DMS153 treated with DMSO at 0.1 percent for 48 hours (cell line): Measurements from ENCODE around the gene COL23A1.
"Not testable (repeated sequence)": the region's sequence is repeated elsewhere in the genome, so short reads cannot be mapped to it uniquely, and the experiment has no call there.

Experiments used
- DNase-seq: peaks from one replicate; lab custom pipeline; 2025; ENCODE audit not compliant: unreplicated experiment; lab: John Stamatoyannopoulos, UW

The COL23A1 gene

DNA sequence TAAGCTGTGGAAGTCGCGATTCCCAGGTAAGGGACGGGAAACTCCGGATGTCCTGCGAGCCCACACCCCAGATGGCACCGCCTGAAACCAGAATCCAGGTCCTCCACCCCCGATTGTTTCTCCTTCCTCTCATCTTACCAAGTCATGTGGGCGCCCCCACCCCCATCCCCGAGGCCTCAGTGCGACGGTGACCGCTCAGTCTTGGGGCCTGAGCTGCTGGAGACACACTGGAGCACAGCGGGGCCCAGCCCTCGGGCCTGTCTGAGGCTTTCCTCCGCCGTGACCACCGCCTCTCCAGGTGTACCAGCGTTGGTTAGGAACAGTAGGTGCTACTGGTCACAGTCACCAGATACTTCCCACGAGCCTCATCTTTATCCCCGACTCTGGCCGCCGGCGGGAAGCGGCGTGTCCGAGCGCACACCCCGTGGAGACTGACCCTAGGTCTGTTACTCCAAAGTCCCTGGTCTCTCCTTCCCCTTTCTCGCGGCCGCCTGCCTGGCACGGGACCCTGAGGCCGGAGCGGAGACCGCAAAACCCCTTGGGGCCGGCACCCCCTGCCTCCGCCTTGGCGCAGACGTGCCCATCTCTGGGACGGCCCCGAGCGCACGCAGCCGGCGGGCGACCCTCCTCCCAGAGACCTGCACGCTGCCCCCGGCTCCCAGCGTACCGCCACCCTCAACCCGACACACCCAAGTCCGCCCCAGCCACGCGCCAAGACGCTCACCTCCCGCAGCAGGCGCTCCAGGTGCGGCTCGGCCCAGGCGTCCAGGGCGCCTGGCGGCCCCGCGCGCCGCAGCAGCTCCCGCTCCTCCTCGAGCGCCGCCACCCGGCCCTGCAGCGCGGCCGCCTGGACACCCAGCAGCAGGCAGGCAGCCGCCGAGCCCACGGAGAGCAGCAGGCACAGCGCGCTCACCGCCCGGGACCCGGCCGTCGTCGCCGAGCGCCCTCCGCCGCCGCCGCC is 733 bp downstream of the COL23A1 start:
- DNase-seq, result no peak

DNA sequence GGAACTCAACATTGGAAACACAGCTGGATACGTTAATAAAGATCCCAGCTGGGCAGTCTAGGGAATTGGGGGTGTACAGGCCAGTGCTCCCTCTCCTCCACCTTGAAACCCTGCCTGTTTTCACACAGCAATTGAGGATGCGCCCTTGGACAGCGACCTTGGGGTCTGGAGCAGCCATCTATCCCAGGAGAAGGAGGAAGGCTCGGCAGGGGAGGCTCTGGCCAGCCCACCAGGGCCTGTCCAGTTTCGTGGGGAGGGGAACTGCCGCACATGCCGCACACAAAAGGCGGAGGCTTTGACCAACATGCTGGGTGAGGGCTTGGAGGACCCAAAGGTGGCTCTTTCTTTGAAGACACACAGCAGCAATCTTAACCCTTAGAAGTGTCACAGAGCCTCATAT is 1.4 kb downstream of the COL23A1 start:
- no peak for DNase-seq

DNA sequence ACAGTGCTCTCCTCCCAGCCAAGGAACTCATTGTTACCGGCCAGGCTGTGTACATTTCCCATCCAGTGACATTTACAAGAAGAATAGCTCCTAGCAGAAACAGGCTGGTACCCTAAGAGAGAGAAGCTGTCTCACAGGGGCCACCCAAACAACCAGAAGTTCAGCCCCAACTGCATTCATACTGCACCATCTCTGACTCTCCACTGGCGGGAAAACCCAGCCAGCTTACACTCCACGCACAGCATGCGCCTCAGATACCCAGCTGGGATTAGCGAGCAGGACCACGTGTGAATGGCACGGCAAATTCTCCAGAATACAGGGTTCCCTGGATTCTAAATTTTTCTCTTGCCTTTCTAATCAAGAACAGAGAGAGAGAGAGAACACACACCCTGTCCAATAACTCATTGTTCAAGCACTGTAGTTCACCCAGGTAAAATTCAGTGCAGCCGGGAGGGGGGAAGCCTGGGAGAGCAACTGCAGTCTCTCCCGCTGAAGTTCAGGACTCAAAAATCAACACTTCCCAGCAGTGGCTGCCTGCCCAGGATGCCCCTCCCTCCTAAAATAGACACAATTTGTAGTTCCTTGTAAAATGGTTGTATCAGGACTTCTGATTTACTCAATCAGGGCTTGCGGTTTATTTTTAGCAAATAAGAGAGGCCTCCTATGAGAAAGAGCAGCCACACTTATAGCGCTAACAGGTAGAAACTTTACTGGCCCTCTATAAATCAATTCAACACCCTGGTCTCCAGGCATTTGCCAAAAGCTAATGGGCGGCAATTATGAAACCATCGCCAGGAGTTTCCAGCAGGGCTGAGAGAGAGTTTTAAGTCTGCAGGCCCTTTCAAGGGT is 2.2 kb downstream of the COL23A1 start:
- DNase-seq, result no peak

DNA sequence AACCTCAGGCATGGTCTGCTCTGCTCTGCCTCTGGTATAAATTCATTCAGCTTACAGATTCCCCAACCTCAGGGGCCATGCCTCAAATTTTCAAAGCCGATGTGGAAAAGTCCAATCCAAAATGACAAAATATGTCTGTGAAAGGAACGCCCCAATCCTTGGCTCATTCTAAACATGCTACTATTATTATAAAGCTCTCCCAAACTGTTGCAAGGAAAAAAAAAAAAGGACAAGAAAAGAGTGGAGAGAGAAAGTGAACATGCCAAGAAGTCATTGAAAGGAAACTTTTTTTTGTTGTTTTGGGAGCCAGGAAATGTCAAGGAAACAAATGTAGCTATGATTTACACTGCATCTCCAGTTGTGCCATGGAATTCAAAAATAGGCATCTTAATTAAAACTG is 3.8 kb downstream of the COL23A1 start:
- DNase-seq, result no peak

DNA sequence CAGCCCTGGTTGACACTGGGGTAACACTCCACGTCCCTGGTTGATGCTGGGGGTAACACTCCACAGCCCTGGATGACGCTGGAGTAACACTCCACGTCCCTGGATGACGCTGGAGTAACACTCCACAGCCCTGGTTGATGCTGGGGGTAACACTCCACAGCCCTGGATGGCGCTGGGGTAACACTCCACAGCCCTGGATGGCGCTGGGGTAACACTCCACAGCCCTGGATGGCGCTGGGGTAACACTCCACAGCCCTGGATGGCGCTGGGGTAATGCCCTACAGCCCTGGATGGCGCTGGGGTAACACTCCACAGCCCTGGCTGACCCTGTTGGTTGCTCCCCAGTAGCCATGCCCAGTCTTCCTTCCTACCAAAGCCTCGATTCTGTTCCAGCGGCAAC is 4.8 kb downstream of the COL23A1 start:
- DNase-seq, result not testable (repeated sequence)

DNA sequence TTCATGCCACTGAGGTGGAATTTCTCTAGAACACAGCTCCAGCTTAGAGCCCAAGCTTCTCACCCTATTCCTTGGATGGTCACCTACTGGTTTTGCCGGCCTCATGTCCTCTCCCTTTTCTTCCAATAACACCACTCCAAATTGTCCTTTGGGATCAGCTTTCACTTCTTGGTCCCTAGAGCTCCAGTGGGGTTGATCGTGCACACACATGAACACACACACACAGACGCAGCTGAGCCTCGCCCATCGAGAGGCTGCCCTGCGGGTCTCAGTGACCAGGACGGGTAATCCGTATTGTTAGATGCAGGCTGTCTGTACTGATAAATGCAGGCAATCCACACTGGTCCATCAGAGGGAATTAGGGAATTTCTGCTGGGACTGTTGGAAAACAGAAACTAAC is 6.9 kb downstream of the COL23A1 start:
- DNase-seq, result no peak

DNA sequence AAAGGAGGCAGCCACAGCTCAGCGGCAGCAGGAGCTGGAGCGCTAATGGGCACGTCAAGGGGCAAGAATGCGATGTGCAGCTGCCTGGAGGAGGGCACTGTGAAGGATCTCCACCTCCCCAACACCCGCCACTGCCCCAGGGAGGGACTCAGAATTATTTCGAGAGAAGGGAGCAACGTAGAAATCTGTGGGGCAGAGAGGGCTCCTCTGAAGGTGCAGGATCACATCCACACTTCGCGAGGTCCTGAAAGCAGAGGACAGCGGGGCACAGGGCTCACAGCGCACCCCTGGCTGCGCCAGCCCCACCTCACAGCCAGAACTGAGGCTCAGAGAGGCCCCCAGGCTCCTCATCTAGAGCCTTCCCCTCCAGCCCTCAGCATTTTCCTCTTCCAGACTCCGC is 7.9 kb downstream of the COL23A1 start:
- no peak for DNase-seq

DNA sequence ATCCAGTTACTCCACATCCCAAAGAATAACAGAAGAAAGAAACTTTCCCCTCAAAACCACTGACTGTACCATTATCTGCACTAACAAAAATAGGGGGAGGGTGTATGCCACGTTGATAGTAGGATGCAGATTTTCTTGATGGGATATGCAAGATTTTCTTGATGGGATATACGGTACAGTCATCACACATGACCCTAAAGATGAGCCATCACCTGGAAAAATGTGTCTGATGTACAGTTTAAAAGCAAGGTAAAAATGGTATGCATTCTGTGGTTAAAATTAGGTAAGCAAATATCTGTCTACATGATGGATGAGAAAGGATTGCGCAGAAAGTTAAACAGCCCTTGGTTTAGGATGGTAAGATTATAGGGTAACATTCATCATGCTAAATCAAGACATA is 8.6 kb downstream of the COL23A1 start:
- no peak for DNase-seq

DNA sequence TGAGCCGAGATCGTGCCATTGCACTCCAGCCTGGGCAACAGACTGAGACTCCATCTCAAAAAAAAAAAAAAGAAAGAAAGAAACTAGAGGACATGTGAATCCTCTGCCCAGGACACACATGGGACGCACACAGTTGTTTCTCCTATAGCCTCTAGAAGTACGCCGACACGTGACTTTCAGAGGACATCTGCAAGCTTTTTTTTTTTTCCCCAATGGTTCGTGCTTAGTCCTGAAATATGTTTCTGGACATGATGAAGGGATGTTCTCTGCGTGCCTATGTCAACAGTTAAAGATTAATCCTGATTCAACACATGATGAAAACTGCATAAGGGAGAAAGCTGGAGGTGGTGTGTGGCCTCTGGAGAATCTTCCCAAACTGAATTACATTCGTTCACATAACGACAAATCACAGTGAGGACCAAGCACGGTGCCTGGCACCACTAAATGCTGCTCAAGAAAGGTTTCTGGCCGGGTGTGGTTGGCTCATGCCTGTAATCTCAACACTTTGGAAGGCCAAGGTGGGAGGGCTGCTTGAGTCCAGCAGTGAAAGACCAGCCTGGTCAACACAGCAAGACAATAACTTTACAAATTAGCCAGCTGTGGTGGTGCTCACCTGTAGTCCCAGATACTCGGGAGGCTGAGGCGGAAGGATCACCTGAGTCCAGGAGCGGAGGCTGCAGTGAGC is 9.8 kb downstream of the COL23A1 start:
- no peak for DNase-seq

DNA sequence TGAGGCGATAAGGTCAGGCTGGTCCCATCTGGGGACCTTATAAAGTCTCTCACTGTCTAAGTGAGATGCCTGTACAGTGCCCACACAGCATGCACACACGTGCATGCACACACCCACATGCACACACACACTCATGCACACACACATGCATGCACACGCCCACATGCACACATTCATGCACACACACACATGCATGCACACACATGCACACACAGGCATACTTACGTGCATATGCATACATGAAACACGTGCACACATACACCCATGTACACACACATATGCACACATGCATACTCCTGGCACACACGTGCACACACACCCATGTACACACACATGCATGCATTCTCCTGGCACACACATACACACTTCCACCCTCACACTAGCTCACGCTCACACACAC is 12.2 kb downstream of the COL23A1 start:
- no peak for DNase-seq

DNA sequence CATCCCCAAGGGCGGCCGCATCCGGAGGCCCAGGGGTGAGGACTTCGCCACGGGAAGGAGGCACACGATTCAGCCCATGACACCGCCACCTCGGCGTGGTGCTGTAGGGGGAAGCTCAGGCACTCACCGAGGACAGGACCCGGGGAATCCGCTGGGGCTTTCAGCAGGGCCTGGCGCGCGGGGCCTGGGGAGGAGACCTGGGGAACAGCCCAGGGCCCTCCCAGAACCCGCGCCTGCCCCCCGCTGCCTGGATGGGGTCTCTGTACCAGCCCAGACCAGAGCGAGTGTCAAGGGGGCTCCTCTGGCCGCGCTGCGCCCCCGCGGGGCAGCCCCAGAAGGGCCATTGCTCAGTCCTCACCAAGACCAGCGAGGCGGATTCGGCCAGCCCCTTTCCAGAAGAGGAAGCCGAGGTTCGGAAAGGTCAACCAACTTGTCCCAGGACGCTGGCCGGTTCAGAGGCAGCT is 12.8 kb downstream of the COL23A1 start:
- no peak for DNase-seq

DNA sequence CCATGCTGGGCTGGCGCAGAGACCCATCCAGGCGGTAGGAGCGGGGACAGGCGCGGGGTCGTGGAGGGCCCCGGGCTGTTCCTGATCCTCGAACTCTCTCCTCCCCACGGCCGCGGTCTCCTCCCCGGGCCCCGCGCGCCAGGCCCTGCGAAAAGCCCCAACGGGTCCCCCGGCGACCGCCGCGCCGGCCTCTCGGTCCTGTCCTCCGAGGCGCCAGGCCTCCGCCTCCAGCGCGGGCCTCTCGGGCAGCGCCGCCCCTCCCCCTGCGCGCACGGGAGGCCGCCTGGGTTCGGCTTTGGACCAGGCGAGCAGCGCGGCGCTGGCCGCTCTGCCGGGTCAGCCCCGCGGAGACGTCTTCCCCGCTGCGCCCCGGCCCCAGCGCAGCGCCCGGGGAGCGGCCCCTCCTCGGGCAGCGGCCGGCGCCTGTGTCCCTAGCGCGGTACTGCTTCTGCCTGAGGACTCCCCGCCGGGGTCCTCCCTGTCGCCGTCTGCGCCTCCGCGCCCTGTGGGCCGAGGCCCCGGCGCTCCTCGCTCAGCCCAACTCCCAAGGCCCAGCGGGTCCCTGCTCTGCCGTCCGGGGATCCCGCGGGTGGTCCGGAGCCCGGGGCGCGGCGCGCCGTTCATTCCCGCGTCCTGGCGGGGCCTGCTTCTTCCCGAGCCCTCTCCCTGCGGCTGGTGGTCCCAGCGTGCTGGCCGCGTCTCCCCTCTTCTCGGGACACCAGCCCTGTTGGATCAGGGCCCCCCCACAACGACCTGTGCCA is 13.4 kb downstream of the COL23A1 start:
- DNase-seq, result no peak

DNA sequence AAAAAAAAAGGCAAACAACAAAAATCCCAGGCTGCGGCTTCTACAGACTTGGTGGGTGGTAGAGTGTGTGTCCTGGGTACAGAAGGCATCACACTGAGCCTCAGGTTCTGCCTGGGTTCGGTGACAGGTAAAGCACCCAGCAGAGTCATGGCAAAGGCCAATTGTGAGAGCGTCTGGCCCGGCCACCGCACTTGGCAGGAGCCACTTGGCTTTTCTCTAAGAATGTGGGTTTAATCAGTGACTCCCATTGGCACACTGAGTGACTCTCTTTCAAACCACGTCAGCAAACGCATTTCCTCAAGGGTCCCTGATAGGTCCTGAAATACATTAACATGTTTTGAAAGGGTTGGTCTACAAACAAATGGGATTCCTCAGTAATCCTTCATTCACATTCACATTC is 17.0 kb downstream of the COL23A1 start:
- no peak for DNase-seq

DNA sequence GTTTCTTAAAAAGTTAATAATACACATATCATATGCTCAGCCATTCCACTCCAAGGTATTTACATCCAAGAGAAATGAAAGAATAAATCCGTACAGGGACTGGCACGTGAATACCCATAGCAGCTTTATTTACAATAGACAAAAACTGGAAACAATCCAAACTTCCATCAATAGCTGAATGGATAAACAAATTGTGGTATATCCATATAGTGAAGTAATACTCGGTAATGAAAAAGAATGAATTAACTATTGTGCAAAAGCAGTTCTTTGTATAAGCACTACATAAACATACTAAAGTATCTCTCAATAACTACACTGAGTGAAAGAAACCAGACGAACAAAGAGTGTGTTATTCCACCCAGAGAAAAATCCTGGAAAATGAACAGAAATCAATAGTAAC is 17.6 kb downstream of the COL23A1 start:
- DNase-seq, result no peak

DNA sequence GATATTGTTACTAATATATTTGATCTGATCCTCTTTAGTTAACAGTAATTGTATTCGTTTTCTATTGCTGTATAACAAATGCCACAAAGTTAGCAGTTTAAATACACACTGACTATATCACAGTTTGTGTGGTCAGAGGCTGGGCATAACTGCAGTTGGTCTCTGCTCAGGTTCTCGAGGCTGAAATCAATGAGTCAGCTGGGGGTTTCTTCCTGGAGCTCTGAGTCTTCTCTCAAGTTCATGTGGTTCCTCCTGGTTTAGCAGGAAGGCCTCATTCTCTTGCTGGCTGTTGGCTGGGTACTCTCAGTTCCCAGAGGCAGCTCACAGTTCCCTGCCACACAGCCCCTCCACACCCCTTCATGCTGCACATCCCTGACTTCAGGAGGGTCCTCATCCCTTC is 20.7 kb downstream of the COL23A1 start:
- no peak for DNase-seq

DNA sequence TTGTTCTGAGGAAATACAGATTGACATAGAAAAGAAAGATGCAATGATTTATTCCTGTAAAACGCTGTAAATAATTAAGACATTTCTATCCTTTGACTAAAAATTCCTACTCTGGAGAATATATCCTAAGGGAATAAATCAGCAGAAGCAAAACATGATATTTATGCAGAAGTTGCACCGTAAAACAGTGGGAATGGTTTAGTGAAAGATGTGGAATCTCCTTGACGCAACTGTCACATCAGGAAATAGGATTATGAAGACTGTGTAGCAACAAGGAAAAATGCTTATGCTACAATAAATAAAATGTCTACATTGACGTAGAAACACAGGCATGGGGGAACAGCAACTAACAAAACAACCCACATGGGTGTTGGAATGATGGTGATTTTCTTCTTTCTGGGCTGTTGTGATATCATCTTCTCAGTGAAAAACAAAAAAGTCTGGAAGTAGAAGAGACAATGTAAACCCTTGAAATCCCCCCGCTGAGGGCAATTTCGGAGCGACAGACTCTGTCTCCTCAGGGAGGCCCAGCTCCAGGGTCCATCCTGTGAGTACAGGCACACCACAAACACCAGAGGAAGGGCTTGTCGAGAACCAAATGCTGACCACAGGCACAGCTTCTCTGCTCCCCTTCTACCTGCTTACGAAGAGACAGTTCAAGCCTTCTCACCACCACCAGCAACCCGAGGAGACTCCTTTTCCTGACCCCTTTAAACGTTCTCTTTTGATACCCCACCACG is 25.2 kb downstream of the COL23A1 start:
- DNase-seq, result no peak

DNA sequence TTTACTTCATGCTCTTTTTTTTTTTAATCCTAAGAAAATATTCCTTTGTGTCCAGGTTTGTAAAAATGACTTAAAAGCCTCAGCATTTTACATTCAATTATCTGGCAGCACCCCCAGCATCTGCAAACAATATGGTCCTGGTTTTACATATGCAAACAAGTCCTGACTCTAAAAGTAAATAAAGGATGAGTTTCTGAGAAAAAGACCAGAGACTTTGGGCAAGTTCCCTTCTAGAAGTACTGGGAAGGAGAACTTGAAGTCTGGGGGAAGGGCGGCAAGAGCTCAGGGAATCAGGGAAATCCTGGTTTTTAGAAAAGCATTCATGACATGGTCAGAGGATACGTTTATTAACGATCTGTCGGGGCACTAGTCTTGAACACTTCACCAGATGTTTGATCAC is 25.8 kb downstream of the COL23A1 start:
- DNase-seq, result no peak

DNA sequence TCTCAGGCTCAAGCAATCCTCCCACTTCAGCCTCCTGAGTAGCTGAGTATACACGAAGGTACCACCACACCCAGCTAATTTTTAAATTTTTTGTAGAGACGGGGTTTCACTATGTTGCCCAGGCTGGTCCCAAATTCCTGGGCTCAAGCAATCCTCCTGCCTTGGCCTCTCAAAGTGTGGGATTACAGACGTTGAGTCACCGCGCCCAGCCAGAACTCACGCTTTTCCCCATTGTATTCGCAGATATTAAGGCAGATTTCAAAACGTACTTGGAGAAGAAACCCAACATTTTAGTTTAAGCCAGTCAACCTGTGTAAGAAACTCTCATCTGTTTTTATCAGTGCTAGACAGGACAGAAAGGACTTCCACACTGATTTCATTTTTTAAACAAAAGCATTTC is 26.6 kb downstream of the COL23A1 start:
- no peak for DNase-seq

DNA sequence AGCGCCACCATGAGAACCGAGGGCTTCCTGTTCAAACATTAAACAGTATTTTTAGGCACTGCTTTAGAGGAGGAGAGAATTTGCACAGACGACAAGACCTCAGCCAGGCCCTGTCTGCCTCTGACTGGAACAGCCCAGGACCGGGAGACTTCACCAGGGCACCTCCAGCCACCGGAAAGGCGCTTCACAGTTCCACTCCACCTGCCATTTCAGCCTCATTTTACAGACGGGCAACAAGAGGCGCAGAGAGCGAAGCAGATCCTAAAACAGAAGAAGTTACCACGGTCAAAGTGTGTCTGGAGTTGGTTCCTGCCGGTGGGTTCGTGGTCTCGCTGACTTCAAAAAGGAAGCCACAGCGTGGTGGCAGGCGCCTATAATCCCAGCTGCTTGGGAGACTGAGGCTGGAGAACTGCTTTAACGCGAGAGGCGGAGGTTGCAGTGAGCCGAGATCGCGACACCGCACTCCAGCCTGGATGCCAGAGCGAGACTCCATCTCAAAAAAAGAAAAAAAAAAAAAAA is 28.4 kb downstream of the COL23A1 start:
- DNase-seq, result no peak

DNA sequence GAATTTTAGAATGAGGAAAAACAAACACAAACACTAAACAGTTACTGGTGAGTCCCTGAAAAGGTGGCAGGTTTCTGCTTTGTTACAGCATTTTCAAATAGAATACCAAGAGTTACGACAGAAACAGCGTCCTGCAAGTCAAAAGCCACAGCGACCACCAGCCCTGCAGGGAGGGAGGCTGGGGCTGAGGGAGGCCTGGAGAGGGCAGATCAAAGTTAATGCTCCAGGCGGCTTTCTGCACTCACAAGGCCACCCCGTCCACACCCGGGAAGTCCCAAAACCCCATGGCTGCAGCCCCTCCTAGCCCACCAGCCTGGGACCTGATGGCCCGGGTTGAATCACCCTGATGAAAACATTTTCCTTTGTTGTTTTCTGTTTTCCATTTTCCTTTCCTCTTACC is 29.3 kb downstream of the COL23A1 start:
- no peak for DNase-seq
